Testis (tissue), 2 donors: ENCODE data around the gene APOBEC3A.

ENCODE experiments used
- POLR2A ChIP-seq: fragments of 450-650 bp; IDR thresholded peaks from one replicate; pipeline ENCODE4 v1.6.1; 2017; ENCODE audit warnings: antibody characterized with exemption, mild to moderate bottlenecking, moderate library complexity
- TF ChIP-seq, protein P1 (sequence below), 3 experiments: fragments of 450-650 bp in 2 of 3; fragments of 200-600 bp in 1 of 3; sonication (generic) in 1 of 3; IDR thresholded peaks; one replicate each; pipeline ENCODE4 v1.5.1; 2016 to 2019; ENCODE audit warnings: antibody characterized with exemption in 3 of 3, mild to moderate bottlenecking in 2 of 3, moderate library complexity in 1 of 3

GRCh38 chr22:38963872-38964271, 6.5 kb downstream of the APOBEC3A start:
- TF ChIP-seq, protein P1, sequence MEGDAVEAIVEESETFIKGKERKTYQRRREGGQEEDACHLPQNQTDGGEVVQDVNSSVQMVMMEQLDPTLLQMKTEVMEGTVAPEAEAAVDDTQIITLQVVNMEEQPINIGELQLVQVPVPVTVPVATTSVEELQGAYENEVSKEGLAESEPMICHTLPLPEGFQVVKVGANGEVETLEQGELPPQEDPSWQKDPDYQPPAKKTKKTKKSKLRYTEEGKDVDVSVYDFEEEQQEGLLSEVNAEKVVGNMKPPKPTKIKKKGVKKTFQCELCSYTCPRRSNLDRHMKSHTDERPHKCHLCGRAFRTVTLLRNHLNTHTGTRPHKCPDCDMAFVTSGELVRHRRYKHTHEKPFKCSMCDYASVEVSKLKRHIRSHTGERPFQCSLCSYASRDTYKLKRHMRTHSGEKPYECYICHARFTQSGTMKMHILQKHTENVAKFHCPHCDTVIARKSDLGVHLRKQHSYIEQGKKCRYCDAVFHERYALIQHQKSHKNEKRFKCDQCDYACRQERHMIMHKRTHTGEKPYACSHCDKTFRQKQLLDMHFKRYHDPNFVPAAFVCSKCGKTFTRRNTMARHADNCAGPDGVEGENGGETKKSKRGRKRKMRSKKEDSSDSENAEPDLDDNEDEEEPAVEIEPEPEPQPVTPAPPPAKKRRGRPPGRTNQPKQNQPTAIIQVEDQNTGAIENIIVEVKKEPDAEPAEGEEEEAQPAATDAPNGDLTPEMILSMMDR (IDR thresholded peaks at IDR 0.05): no peak
- TF ChIP-seq POLR2A: no peak
